ENCODE data around the gene HOXA1. TPM values are rescaled to one million over a fixed set of nuclear protein-coding genes. Genes with fewer than 3 reads are reported as not detected.
A peak's percentile ranks its signal among the peaks of the same experiment; 100 is the strongest.

HOXA1 gene
- total RNA-seq, 2 donors from 2014 or later: 0.71 to 0.97 TPM

DNA sequence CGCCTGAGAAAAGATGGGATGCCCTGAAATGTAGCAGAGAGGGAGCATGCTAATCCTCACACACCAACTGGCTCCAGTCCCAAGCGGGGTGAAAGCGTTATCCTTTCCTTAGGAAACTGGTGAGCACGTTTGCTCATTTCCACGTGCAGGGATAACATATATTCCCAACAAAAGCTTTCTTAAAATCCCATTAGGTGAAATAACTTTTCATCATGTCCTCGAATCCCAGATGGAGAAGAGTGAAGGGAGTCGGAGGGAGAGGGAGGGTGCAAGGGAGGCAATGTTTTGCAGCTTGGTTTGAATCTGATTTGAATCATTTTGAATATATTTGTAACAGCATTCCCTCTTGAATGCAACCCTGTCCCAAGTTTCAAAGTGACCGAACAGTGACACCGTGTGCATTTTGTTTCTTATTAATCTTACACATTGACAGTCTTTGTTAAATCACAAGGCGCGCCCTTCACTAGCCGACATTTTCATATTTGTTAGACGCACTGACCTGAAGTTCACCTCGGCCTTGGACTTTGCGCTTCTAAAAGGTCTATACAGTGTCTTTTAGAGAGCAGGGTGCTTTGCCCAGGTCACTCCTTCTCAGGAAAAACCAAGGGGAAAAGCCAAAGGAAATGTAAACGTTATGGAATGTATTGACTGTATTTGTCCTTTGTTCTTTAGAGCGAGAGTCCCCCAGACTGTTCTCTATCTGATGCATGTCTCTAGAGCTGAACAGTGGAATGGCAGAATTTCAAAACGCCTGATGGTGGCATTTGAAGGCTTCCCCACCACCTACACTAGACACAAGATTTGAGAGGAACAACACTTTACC is 37.8 kb upstream of the HOXA1 start:
- DNase-seq (ENCODE audit: low spot score): no peak
- intact Hi-C loops (cut with DNase I): no loop called here

- intact Hi-C loops (cut with DNase I): no loop called here
- no peak for DNase-seq (ENCODE audit: low spot score)
Observed at GRCh38 chr7:27132978-27133377, 37.2 kb upstream of the HOXA1 start.

DNA sequence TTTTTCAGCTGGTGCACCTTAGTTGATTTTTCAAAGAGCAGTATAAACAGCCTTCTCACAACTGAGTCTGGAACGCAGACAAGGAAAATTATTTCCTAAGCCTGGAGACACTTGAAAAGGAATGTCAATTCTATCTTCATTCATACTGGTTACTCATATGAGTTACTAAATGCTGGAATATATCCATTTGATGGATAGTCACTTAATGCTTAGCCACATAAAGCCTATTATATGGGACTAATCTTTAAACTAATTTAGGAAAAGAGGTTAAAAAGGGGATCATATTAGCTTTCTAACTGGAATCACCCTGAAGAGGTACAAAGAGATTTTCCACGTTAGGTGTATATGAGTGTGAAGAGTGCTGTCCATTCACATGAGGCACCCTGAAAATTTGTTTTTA is 36.4 kb upstream of the HOXA1 start:
- DNase-seq (ENCODE audit: low spot score): no peak
- intact Hi-C loops (cut with DNase I): no loop called here

DNA sequence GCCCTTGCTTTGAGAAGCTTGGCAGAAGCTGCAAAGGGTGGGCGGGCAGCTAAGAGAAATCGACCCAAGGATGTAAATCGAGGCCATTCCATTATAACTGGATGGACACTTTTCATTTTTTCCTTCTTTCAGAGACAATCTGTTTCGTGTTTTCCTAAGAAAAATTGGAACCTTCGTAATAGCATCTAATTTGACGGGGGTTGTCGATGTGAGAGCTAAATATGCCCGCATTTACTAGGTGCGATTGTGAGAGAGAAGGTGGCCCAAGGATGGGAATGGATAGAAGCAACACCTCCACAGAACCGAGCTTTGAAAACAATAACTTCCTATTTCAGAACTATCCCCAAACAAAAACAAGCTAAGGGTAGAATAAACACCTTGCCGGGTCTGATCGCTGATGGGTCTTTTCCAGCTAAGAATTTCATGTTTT is 35.6 kb upstream of the HOXA1 start:
- no peak for DNase-seq (ENCODE audit: low spot score)
- intact Hi-C loops (cut with DNase I): no loop called here

- peak; percentile 97 for DNase-seq (ENCODE audit: low spot score)
- intact Hi-C loops (cut with DNase I): no loop called here
Observed at GRCh38 chr7:27130540-27131389, 35.0 kb upstream of the HOXA1 start, which contains the start of gene HOXA4. HOXA4 (minus strand) TSS chr7:27130757; CDS start chr7:27130733, 24 bp downstream.

GRCh38 chr7:27129729-27130539 is 34.1 kb upstream of the HOXA1 start:
- intact Hi-C loops (cut with DNase I): loop anchor here in 1 of 2 donors (10.0 kb wide), 1 partner anchor 95 kb away; no protein-coding TSS in a partner anchor
- no peak for DNase-seq (ENCODE audit: low spot score)

DNA sequence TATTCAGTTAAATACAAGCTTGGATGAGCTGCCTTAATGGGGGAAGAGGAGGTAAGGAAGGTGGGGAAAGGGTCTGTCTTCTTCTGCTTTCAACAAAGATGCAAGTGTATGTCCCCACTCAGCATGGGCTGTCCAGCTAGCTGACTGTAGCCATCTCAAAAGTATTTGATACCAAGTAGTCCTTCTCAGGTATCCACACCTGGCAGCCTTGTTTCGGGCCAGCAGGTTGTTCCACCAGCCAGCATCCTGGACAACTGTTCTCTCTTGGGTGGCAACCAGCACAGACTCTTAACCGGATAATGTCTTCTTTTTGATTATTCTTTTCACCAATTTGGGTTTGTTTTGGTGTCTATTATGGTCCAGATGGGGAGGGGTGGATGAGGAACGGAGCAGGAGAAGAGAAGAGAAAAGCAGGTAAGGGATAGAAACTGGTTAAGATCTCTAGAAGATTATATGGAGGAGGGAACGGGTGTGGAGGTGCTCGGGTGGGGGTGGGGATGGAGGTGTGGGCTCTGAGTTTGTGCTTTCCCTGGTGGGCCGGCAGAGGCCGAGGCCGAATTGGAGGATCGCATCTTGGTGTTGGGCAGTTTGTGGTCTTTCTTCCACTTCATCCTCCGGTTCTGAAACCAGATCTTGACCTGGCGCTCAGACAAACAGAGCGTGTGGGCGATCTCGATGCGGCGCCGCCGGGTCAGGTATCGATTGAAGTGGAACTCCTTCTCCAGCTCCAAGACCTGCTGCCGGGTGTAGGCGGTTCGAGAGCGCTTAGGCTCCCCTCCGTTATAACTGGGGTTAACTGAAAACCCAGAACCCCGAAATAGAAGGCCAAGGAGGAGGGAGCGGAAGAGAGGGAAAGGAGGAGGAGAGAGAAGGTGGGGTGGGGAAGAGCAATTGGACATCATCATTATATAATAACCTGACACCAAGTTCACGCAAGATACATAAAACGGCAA is 33.3 kb upstream of the HOXA1 start:
- no peak for DNase-seq (ENCODE audit: low spot score)
- intact Hi-C loops (cut with DNase I): loop anchor here in 1 of 2 donors (10.0 kb wide), 1 partner anchor 94 kb away; no protein-coding TSS in a partner anchor

- DNase-seq (ENCODE audit: low spot score): no peak
- intact Hi-C loops (cut with DNase I): loop anchor here in 1 of 2 donors (10.0 kb wide), 1 partner anchor 93 kb away; no protein-coding TSS in a partner anchor
Observed at GRCh38 chr7:27128034-27128433, 32.2 kb upstream of the HOXA1 start.

- intact Hi-C loops (cut with DNase I): loop anchor here in 1 of 2 donors (10.0 kb wide), 1 partner anchor 92 kb away; no protein-coding TSS in a partner anchor
- no peak for DNase-seq (ENCODE audit: low spot score)
Observed at GRCh38 chr7:27126596-27127327, 31.0 kb upstream of the HOXA1 start.

DNA sequence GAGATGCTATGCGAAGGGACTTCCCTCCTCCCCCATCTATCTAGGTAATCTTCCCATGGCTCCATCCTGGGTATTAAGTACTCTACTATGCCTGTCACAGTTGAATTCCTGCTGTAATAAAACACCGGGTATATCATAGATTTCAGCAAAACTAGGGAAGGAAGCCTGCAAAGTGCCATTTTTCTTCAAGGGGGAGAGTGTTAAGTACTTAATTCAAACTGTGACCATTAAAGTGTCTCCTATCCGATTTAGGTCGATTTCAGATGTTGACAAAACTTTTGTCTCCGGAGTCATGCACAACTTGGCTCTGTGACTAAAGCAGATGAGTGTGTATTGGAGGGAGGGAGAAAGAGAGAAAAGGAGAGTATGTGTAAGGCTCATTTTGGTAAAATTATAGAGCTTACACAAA is 30.2 kb upstream of the HOXA1 start:
- DNase-seq (ENCODE audit: low spot score): no peak
- intact Hi-C loops (cut with DNase I): loop anchor here in 1 of 2 donors (10.0 kb wide), 1 partner anchor 91 kb away; no protein-coding TSS in a partner anchor

- DNase-seq (ENCODE audit: low spot score): no peak
- intact Hi-C loops (cut with DNase I): loop anchor here in 1 of 2 donors (10.0 kb wide), 1 partner anchor 90 kb away; no protein-coding TSS in a partner anchor
Observed at GRCh38 chr7:27124902-27125689, 29.3 kb upstream of the HOXA1 start.

GRCh38 chr7:27124096-27124901 is 28.5 kb upstream of the HOXA1 start:
- peak; percentile 96 for DNase-seq (ENCODE audit: low spot score)
- intact Hi-C loops (cut with DNase I): loop anchor here in 1 of 2 donors (10.0 kb wide), 1 partner anchor 89 kb away; no protein-coding TSS in a partner anchor

- peak; percentile 83 for DNase-seq (ENCODE audit: low spot score)
- intact Hi-C loops (cut with DNase I): loop anchor here in 1 of 2 donors (10.0 kb wide), 1 partner anchor 89 kb away; no protein-coding TSS in a partner anchor
Observed at GRCh38 chr7:27123477-27124053, 27.8 kb upstream of the HOXA1 start.

DNA sequence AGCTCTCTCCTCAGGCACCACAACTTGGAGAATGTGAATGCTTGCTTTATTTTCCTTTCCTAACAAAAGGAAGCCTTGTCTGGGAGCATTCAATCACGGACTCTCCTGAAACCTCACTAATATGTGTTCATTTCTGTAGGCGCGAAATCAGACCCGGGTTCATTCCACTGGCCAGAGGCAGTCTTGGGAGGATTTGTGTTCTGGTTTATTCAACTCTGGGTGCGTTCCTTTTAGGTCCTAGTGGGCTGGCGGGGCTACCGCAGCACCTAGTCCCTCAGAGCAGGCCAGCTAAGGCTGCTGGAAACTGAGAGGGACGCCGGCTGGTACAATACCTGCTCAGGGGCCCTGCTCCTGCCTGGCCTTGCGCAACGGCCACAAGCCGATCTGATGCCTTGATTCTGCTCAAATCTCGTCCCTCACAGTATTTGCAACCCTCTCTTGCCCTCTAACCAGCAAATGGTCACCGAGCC is 27.2 kb upstream of the HOXA1 start:
- no peak for DNase-seq (ENCODE audit: low spot score)
- intact Hi-C loops (cut with DNase I): loop anchor here in 1 of 2 donors (10.0 kb wide), 1 partner anchor 88 kb away; no protein-coding TSS in a partner anchor
